ENCODE results near the gene CDC45. TPM values are rescaled to one million over a fixed set of nuclear protein-coding genes. Genes with fewer than 3 reads are reported as not detected.

CDC45 gene
- total RNA-seq, 1 donor from 2014 or later = 2.2 TPM

- no peak for TF ChIP-seq CTCF (IDR thresholded peaks at IDR 0.05)
- H3K27me3 Mint-ChIP-seq (ENCODE audit: low read depth) = no peaks in the 10 kb centered on the region
- H3K9me3 Mint-ChIP-seq (ENCODE audit: low read depth) = no peaks in the 10 kb centered on the region
- H3K4me3 Mint-ChIP-seq (ENCODE audit: unreplicated experiment) = no peak overlapping the region
- DNase-seq (ENCODE audit: low spot score) = no peak
- H3K4me1 Mint-ChIP-seq (ENCODE audit: low read depth) = no peaks in the 10 kb centered on the region
- peak overlapping the region; percentile 57 for H3K27ac Mint-ChIP-seq (ENCODE audit: unreplicated experiment)
- H3K36me3 Mint-ChIP-seq (ENCODE audit: low read depth) = peaks cover 28% of the 10 kb centered on the region
These were observed 15.9 kb upstream of the CDC45 start for GRCh38 chr22:19463491-19464469.

- TF ChIP-seq CTCF (IDR thresholded peaks at IDR 0.05) = no peak
- H3K27ac Mint-ChIP-seq (ENCODE audit: unreplicated experiment) = no peak overlapping the region
- H3K4me1 Mint-ChIP-seq (ENCODE audit: low read depth) = no peaks in the 10 kb centered on the region
- peaks cover 33% of the 10 kb centered on the region for H3K36me3 Mint-ChIP-seq (ENCODE audit: low read depth)
- no peaks in the 10 kb centered on the region for H3K27me3 Mint-ChIP-seq (ENCODE audit: low read depth)
- H3K9me3 Mint-ChIP-seq (ENCODE audit: low read depth) = no peaks in the 10 kb centered on the region
- DNase-seq (ENCODE audit: low spot score) = no peak
- H3K4me3 Mint-ChIP-seq (ENCODE audit: unreplicated experiment) = no peak overlapping the region
These were observed 15.2 kb upstream of the CDC45 start for GRCh38 chr22:19464546-19464945.

GRCh38 chr22:19464975-19465374, 14.7 kb upstream of the CDC45 start:
- DNase-seq (ENCODE audit: low spot score) = no peak
- TF ChIP-seq CTCF (IDR thresholded peaks at IDR 0.05) = no peak
- Mint-ChIP-seq H3K4me3 (ENCODE audit: unreplicated experiment) (no peak overlapping the region), H3K36me3 (ENCODE audit: low read depth) (peaks cover 35% of the 10 kb centered on the region), H3K27me3 (ENCODE audit: low read depth) (no peaks in the 10 kb centered on the region), H3K4me1 (ENCODE audit: low read depth) (no peaks in the 10 kb centered on the region), H3K9me3 (ENCODE audit: low read depth) (no peaks in the 10 kb centered on the region), H3K27ac (ENCODE audit: unreplicated experiment) (no peak overlapping the region)

GRCh38 chr22:19466126-19466716, 13.5 kb upstream of the CDC45 start:
- no peaks in the 10 kb centered on the region for H3K9me3 Mint-ChIP-seq (ENCODE audit: low read depth)
- no peaks in the 10 kb centered on the region for H3K4me1 Mint-ChIP-seq (ENCODE audit: low read depth)
- no peak for DNase-seq (ENCODE audit: low spot score)
- peaks cover 43% of the 10 kb centered on the region for H3K36me3 Mint-ChIP-seq (ENCODE audit: low read depth)
- no peak overlapping the region for H3K27ac Mint-ChIP-seq (ENCODE audit: unreplicated experiment)
- no peak for TF ChIP-seq CTCF (IDR thresholded peaks at IDR 0.05)
- no peaks in the 10 kb centered on the region for H3K27me3 Mint-ChIP-seq (ENCODE audit: low read depth)
- no peak overlapping the region for H3K4me3 Mint-ChIP-seq (ENCODE audit: unreplicated experiment)

- peaks cover 47% of the 10 kb centered on the region for H3K36me3 Mint-ChIP-seq (ENCODE audit: low read depth)
- H3K27me3 Mint-ChIP-seq (ENCODE audit: low read depth) = no peaks in the 10 kb centered on the region
- TF ChIP-seq CTCF (IDR thresholded peaks at IDR 0.05) = no peak
- no peak overlapping the region for H3K4me3 Mint-ChIP-seq (ENCODE audit: unreplicated experiment)
- no peaks in the 10 kb centered on the region for H3K4me1 Mint-ChIP-seq (ENCODE audit: low read depth)
- no peak overlapping the region for H3K27ac Mint-ChIP-seq (ENCODE audit: unreplicated experiment)
- H3K9me3 Mint-ChIP-seq (ENCODE audit: low read depth) = no peaks in the 10 kb centered on the region
- DNase-seq (ENCODE audit: low spot score) = no peak
These were observed 12.6 kb upstream of the CDC45 start for GRCh38 chr22:19466848-19467752.

Measured in chondrocyte (in vitro differentiated cells).